H1 (cell line): ENCODE data around the gene MBNL1. TPM values are rescaled to one million over a fixed set of nuclear protein-coding genes. Genes with fewer than 3 reads are reported as not detected.

Experiments
- CTCF ChIA-PET: fragments of 300-600 bp; sonication (Branson Sonifier 250); formaldehyde crosslinking; loops from one replicate; lab custom pipeline; 2021; ENCODE audit not compliant: partially characterized antibody; lab: Charles Lee
- POLR2A ChIA-PET: fragments of 300-600 bp; sonication (Branson Sonifier 250); formaldehyde crosslinking; loops from one replicate; lab custom pipeline; 2021; ENCODE audit warnings: inconsistent platforms; ENCODE audit not compliant: partially characterized antibody; lab: Charles Lee
- DNase-seq, 2 experiments: peaks; one replicate each; pipeline versions ENCODE4 v3.0.0 to v3.0.0-alpha.2; 2010 to 2022; ENCODE audit warnings: low spot score in 2 of 2, low read depth in 1 of 2, mixed read lengths in 1 of 2
- FAIRE-seq: peaks from 2 replicates; lab custom pipeline; 2011; peaks lifted over from hg19 to GRCh38; lab: Jason Lieb, UNC
- H2AFZ ChIP-seq: 2 replicates; pipeline ENCODE4 v1.8.1; 2012; ENCODE audit warnings: low read length, inconsistent platforms
- H2AK5ac ChIP-seq: 2 replicates; pipeline ENCODE4 v1.6.1; 2013; ENCODE audit warnings: low read depth, low read length
- H2BK120ac ChIP-seq: replicated peaks from 2 replicates; pipeline ENCODE3; 2013; ENCODE audit warnings: low read depth, low read length, inconsistent platforms
- H2BK12ac ChIP-seq: 2 replicates; pipeline ENCODE4 v1.6.1; 2013; ENCODE audit warnings: low read depth, low read length
- H2BK15ac ChIP-seq: 2 replicates; pipeline ENCODE4 v1.6.1; 2013; ENCODE audit warnings: low read length
- H2BK20ac ChIP-seq: 2 replicates; pipeline ENCODE4 v1.6.1; 2013; ENCODE audit warnings: low read length
- H2BK5ac ChIP-seq: 2 replicates; pipeline ENCODE4 v1.6.1; 2013; ENCODE audit warnings: low read depth, low read length
- H3K14ac ChIP-seq: 2 replicates; pipeline ENCODE4 v1.6.1; 2013; ENCODE audit warnings: inconsistent platforms; ENCODE audit not compliant: insufficient read length
- H3K18ac ChIP-seq: 2 replicates; pipeline ENCODE4 v1.6.1; 2013; ENCODE audit warnings: low read length; ENCODE audit errors: extremely low read depth
- H3K23ac ChIP-seq: 2 replicates; pipeline ENCODE4 v1.6.1; 2013; ENCODE audit warnings: inconsistent platforms; ENCODE audit not compliant: insufficient read length
- H3K23me2 ChIP-seq: 2 replicates; pipeline ENCODE4 v1.6.1; 2013; ENCODE audit warnings: low read depth, low read length
- H3K27ac ChIP-seq: 2 replicates; pipeline ENCODE4 v1.6.1; 2011; ENCODE audit warnings: low read depth, low read length, inconsistent platforms
- H3K27me3 ChIP-seq, 4 experiments: replicated peaks in 1 of 4; 1 replicate in 1 of 4; 2 replicates in 3 of 4; pipeline versions ENCODE4 v1.6.1 to v1.8.1; 2011 to 2013; ENCODE audit warnings: low read length in 3 of 4, mild to moderate bottlenecking in 3 of 4, inconsistent platforms in 2 of 4, mixed read lengths in 2 of 4, moderate library complexity in 1 of 4; ENCODE audit not compliant: control insufficient read depth in 3 of 4, insufficient read depth in 3 of 4; ENCODE audit errors: extremely low read depth in 1 of 4
- H3K36me3 ChIP-seq, 4 experiments: 2 replicates each; pipeline versions ENCODE4 v1.6.1 to v1.8.1; 2011 to 2013; ENCODE audit warnings: mild to moderate bottlenecking in 4 of 4, low read length in 3 of 4, moderate library complexity in 2 of 4, control low read depth in 1 of 4, inconsistent platforms in 1 of 4; ENCODE audit not compliant: insufficient read depth in 4 of 4, control insufficient read depth in 2 of 4
- H3K4ac ChIP-seq: replicated peaks from 2 replicates; pipeline ENCODE3; 2013; ENCODE audit warnings: low read length, low read depth, mixed read lengths, inconsistent platforms; ENCODE audit not compliant: insufficient read length
- H3K4me1 ChIP-seq, 4 experiments: replicated peaks in 1 of 4; 1 replicate in 1 of 4; 2 replicates in 3 of 4; pipeline versions ENCODE4 v1.6.1 to v1.8.1; 2011 to 2013; ENCODE audit warnings: low read length in 3 of 4, inconsistent platforms in 2 of 4, mixed read lengths in 1 of 4; ENCODE audit not compliant: insufficient read depth in 4 of 4, control insufficient read depth in 3 of 4
- H3K4me2 ChIP-seq, 2 experiments: 2 replicates each; pipeline versions ENCODE4 v1.6.1 to v1.8.1; 2011 to 2013; ENCODE audit warnings: low read depth in 2 of 2, low read length in 2 of 2, control low read depth in 1 of 2, inconsistent platforms in 1 of 2, mild to moderate bottlenecking in 1 of 2; ENCODE audit not compliant: insufficient read depth in 1 of 2
- H3K4me3 ChIP-seq, 4 experiments: fragments of 200-600, 300-600 bp in 1 of 4; sonication (generic), shearing (Covaris generic), sonication (Bioruptor Twin) in 1 of 4; 2 replicates each; pipeline versions ENCODE4 v1.5.1 to v1.8.1; 2011 to 2016; ENCODE audit warnings: low read length in 4 of 4, low read depth in 3 of 4, control low read depth in 2 of 4, inconsistent platforms in 2 of 4, mild to moderate bottlenecking in 2 of 4, mixed read lengths in 1 of 4, moderate library complexity in 1 of 4; ENCODE audit not compliant: insufficient read depth in 2 of 4; ENCODE audit errors: extremely low read depth in 1 of 4
- H3K56ac ChIP-seq: replicated peaks from 2 replicates; pipeline ENCODE3; 2013; ENCODE audit warnings: low read depth, mild to moderate bottlenecking, mixed read lengths, low read length, inconsistent platforms; ENCODE audit not compliant: insufficient read length
- H3K79me1 ChIP-seq: 2 replicates; pipeline ENCODE4 v1.6.1; 2013; ENCODE audit warnings: low read depth, low read length, control low read depth
- H3K79me2 ChIP-seq, 2 experiments: 2 replicates each; pipeline versions ENCODE4 v1.6.1 to v1.8.1; 2012 to 2013; ENCODE audit warnings: low read length in 2 of 2, mild to moderate bottlenecking in 2 of 2, inconsistent platforms in 1 of 2; ENCODE audit not compliant: insufficient read depth in 2 of 2, control insufficient read depth in 1 of 2
- H3K9ac ChIP-seq, 4 experiments: replicated peaks in 1 of 4; 1 replicate in 1 of 4; 2 replicates in 3 of 4; pipeline versions ENCODE4 v1.6.1 to v1.8.1; 2011 to 2013; ENCODE audit warnings: low read depth in 3 of 4, low read length in 3 of 4, control low read depth in 2 of 4, mild to moderate bottlenecking in 2 of 4, moderate library complexity in 2 of 4, inconsistent platforms in 1 of 4; ENCODE audit errors: extremely low read depth in 1 of 4
- H3K9me3 ChIP-seq, 2 experiments: 2 replicates each; pipeline versions ENCODE4 v1.6.1 to v1.8.1; 2012 to 2013; ENCODE audit warnings: mild to moderate bottlenecking in 2 of 2, moderate library complexity in 2 of 2, control low read depth in 1 of 2, inconsistent platforms in 1 of 2, low read depth in 1 of 2, low read length in 1 of 2, mixed read lengths in 1 of 2; ENCODE audit not compliant: insufficient read depth in 2 of 2
- H4K20me1 ChIP-seq, 2 experiments: replicated peaks in 1 of 2; 2 replicates each; pipeline versions ENCODE3 to v1.8.1; 2011 to 2013; ENCODE audit warnings: inconsistent platforms in 2 of 2, low read length in 2 of 2, mild to moderate bottlenecking in 1 of 2; ENCODE audit not compliant: insufficient read depth in 2 of 2, control insufficient read depth in 1 of 2
- H4K5ac ChIP-seq: 2 replicates; pipeline ENCODE4 v1.6.1; 2013; ENCODE audit warnings: low read length, low read depth, mixed read lengths, inconsistent platforms; ENCODE audit not compliant: insufficient read length
- H4K8ac ChIP-seq: 2 replicates; pipeline ENCODE4 v1.8.0; 2013; ENCODE audit warnings: mild to moderate bottlenecking, moderate library complexity, low read length, inconsistent platforms; ENCODE audit not compliant: insufficient read depth; ENCODE audit errors: extremely low read depth
- H4K91ac ChIP-seq: replicated peaks from 2 replicates; pipeline ENCODE3; 2013; ENCODE audit warnings: low read length, mixed read lengths, inconsistent platforms; ENCODE audit not compliant: insufficient read length
- BRCA1 ChIP-seq: IDR thresholded peaks from 2 replicates; pipeline ENCODE4 v1.6.1; 2012; ENCODE audit warnings: low read depth, low read length, improper control_type of control experiment
- E2F6 ChIP-seq: IDR thresholded peaks from 2 replicates; pipeline ENCODE4 v1.6.1; 2012; ENCODE audit warnings: inconsistent platforms
- EP300 ChIP-seq, 2 experiments: IDR thresholded peaks; 1 replicate in 1 of 2; 2 replicates in 1 of 2; pipeline ENCODE4 v1.6.1; 2011 to 2012; ENCODE audit warnings: low read depth in 2 of 2, low read length in 2 of 2, mild to moderate bottlenecking in 2 of 2, borderline replicate concordance in 1 of 2, inconsistent platforms in 1 of 2, moderate library complexity in 1 of 2
- JUND ChIP-seq: IDR thresholded peaks from 2 replicates; pipeline ENCODE4 v1.6.1; 2011; ENCODE audit warnings: mild to moderate bottlenecking, improper control_type of control experiment, low read length
- WGBS, 2 experiments: shearing (Covaris generic) in 1 of 2; methylation state at CpG; one replicate each; pipeline versions ENCODE4 v1.1.6 to v1.1.7; 2013 to 2015; ENCODE audit warnings: low lambda C conversion rate in 2 of 2, mixed read lengths in 2 of 2, inconsistent platforms in 1 of 2, low coverage in 1 of 2, missing lambda C conversion rate in 1 of 2; ENCODE audit not compliant: insufficient replicate concordance in 2 of 2, insufficient coverage in 1 of 2, insufficient read length in 1 of 2; ENCODE audit errors: extremely low coverage in 1 of 2, missing lambda C conversion rate in 1 of 2; 5-methylcytosine and 5-hydroxymethylcytosine counted together
- polyA plus RNA-seq, 7 experiments: library from polyadenylated mRNA; depleted of rRNA in 3 of 7; stranded (reverse) in 5 of 7; unstranded in 2 of 7; fragments of >200 nt in 5 of 7; fragments of 200-250 nt in 2 of 7; gene quantifications; 1 replicate in 5 of 7; 2 replicates in 1 of 7; 4 replicates in 1 of 7; pipeline versions ENCODE4 v1.2.1 to v1.2.3, GENCODE V29; 2011 to 2013; ENCODE audit warnings: missing spikeins in 2 of 7, mixed read lengths in 2 of 7
- total RNA-seq: library from RNA; stranded (reverse); fragmentation: NEBNext Ultra II Directional; extraction: Animal tissue kit (Norgen Biotek cat#: 25700); gene quantifications from 2 replicates; pipeline ENCODE4 v1.2.1, GENCODE V29; 2021

MBNL1 gene
- total and polyA plus RNA-seq, 2 of the 8 experiments (the other 6 are each of a cell fraction or from before 2014, with no cell fraction given) = 5.0 to 16.4 TPM

- no peak overlapping the region for H3K14ac ChIP-seq
- H3K36me3 ChIP-seq = no peaks in the 10 kb centered on the region; a peak in 1 of 8 replicates
- no peak overlapping the region for H4K91ac ChIP-seq
- H4K5ac ChIP-seq = peak overlapping the region; percentile 72
- peaks cover 0 to 40% of the 10 kb centered on the region in 2 experiments; a peak in 2 of 4 replicates for H3K79me2 ChIP-seq
- no peak overlapping the region for H4K8ac ChIP-seq
- no peak overlapping the region for H3K4ac ChIP-seq
- H3K4me2 ChIP-seq = peak overlapping the region; percentile 11 to 52; a peak in 3 of 4 replicates
- H4K20me1 ChIP-seq = no peaks in the 10 kb centered on the region
- FAIRE-seq (no peak), DNase-seq (no peak)
- no peak overlapping the region for H2BK15ac ChIP-seq
- H3K27ac ChIP-seq = 0 out of 2 replicates have a peak overlapping the region, but pooled peaks have one; percentile 11
- H2AFZ ChIP-seq = no peak overlapping the region
- H3K9me3 ChIP-seq = no peaks in the 10 kb centered on the region
- no peak overlapping the region for H3K4me3 ChIP-seq
- H3K18ac ChIP-seq = 0 out of 2 replicates have a peak overlapping the region, but pooled peaks have one; percentile 9
- no peak overlapping the region for H2BK120ac ChIP-seq
- POLR2A ChIA-PET = interaction anchor here (1.6 kb wide), 1 partner anchor 30 kb away, joined by 3 read pairs; the partner anchor contains the start of gene MBNL1
- H3K23me2 ChIP-seq = no peaks in the 10 kb centered on the region
- H2BK5ac ChIP-seq = no peak overlapping the region; the same call in 1 of the 2 replicates
- no peak overlapping the region for H2BK20ac ChIP-seq
- no peak for TF ChIP-seq E2F6
- TF ChIP-seq EP300 (IDR thresholded peaks at IDR 0.05; ENCODE audit: borderline replicate concordance in 1 of 2, low read depth in 2 of 2, low read length in 2 of 2) = peak in 1 of 2 experiments; percentile 63; a peak in 1 of 3 replicates
- peak; percentile 39; the same call in 1 of the 2 replicates for TF ChIP-seq JUND
- no peak for TF ChIP-seq BRCA1
- H3K23ac ChIP-seq = no peak overlapping the region
- CTCF ChIA-PET = no interaction called here
- H2AK5ac ChIP-seq = no peak overlapping the region
- H2BK12ac ChIP-seq = no peak overlapping the region
- WGBS, 2 experiments = 89% methylated on average over 14 of the region's 14 CpGs; no CpG with 5 or more reads in 1 of the 2 experiments
- H3K4me1 ChIP-seq = peaks cover 3 to 13% (median 9%) of the 10 kb centered on the region in 4 experiments
- no peak overlapping the region; a peak in 2 of 7 replicates for H3K9ac ChIP-seq
- H3K79me1 ChIP-seq = peaks cover 3% of the 10 kb centered on the region; the same call in 1 of the 2 replicates
- no peak overlapping the region for H3K56ac ChIP-seq
- H3K27me3 ChIP-seq = no peaks in the 10 kb centered on the region
These were observed 29.9 kb downstream of the MBNL1 start for GRCh38 chr3:152298393-152299248.
